Activated T-cell treated with anti-CD3 and anti-CD28 coated beads, Interleukin-2, amount 50 U/mL, for 1 hour (primary cell): ENCODE data around the gene SIRPB2.
"Not testable (repeated sequence)": the region's sequence is repeated elsewhere in the genome, so short reads cannot be mapped to it uniquely, and the experiment has no call there.

Source experiments
- DNase-seq: peaks from one replicate; pipeline ENCODE4 v3.0.0-alpha.2; 2020

The SIRPB2 gene

DNA sequence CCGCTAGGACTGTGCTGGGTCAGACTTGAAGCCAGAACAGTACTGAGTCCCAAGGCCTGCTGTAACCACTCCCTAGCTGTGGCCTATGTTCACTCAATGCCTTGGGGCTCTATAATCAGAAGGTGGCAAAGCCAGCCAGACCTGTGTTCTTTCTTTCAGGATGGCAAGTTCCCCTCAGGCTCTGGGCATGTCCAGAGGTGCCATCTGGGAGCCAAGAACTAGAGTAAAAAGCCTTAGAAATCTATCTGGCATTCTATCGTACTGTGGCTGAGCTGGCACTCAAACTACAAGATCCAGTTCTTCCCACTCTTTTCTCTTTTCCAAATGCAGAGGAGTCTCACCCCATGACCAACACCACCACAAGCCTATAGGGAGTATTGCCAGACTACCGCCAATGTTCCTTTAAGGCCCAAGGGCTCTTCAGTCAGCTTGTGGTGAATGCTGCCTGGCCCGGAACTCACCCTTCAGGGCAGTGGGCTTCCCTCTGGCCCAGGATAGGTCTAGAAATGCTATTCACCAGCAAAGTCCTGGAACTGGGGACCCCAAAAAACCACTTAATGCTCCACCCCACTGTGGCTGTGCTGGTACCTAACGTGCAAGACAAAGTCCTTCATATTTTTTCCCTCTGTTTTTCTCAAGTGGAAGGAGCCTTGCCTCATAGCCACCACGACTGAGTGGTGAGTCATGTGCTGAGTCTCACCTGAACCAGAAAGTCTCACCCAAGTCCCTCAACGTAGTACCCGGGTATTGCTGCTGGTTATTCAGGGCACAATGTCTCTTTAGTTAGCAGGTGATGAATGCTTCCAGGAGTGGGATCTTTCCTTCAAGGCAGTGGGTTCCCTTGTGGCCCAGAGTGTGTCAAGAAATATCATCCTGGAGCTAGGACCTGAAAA is 8.6 kb upstream of the SIRPB2 start:
- no peak for DNase-seq

DNA sequence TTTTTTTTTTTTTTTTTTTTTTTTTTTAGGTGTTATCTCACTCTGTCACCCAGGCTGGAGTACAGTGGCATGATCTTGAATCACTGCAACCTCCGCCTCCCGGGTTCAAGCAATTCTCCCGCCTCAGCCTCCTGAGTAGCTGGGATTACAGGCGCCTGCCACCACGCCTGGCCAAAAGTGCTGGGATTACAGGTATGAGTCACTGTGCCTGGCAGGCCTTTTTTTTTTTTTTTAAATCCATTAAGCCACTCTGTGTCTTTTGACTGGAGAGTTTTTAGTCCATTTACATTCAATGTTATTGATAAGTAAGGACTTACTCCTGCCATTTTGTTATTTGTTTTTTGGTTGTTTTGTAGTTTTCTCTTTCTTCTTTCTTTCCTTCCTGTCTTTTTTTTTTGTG is 6.2 kb upstream of the SIRPB2 start:
- not testable (repeated sequence) for DNase-seq

DNA sequence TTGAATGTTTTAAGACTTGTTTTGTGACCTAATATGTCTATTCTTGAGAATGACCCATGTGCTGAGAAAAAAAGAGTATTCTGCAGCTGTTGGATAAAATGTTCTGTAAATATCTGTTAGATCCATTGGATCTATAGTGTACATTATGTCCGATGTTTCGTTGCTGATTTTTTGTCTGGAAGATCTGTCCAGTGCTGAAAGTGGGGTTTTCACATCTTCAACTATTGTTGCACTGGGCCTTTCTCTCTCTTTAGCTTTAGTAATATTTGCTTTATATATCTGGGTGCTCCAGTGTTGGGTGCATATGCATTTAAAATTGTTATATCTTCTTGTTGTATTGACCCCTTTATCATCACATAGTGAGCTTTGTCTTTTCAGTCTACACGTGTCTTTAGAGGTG is 5.7 kb upstream of the SIRPB2 start:
- no peak for DNase-seq

- no peak for DNase-seq
Measured at GRCh38 chr20:1494436-1494835, 3.2 kb upstream of the SIRPB2 start.

DNA sequence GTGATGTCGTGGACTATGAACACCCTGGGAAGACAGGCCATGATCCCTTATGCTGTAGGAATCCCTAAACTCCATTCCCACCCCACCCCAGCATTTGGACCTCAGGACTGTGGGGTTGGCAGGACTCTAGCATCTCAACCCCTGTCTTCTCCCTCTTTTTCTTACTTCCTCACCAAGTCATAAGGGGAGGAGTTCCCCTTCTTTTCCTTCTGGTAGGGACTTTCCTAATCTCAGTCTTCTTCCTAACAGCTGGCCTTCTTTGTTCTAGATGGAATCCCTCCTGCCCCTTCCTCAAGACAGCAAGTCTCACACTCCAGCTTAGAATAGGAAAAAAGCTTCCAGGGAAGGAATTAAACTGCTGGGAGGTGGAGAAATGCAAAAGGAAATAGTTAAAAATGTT is 2.3 kb upstream of the SIRPB2 start:
- no peak for DNase-seq

DNA sequence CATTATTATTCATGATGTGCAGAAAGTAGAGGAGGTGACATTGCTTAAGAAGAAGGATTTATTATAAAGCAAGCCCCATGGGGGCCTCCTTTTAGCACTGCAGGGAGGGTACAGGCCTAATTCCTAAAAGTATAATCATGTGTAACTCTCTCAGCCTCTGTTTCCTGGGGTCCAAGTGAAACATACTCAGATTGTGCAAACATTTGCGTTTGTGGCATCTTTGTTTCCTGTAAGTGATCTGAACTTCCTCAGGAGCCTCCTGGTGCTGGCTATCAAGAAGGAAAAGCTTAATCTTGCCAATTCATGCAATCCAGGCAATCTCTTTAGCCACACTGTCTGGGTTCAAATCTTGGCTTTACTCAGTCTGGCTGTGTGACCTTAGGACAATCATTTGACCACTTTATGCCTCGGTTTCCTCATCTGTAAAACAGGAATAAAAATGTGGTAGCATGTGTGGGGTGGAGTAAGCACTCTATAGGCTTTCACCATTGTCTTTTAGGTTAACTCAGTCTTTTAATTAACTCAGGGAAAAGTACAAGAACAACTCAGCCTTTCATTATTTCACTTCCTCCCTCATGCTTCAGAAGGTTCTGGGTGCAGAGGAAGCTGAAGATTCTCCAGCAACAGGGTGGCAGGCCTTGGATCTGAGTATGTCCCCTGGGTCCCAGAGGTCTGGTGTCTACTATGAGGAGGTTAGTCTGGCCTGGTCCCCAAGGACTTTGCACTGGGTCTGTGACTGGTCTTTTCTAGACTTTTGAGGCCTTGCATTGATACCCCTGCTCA is 831 bp upstream of the SIRPB2 start:
- no peak for DNase-seq

GRCh38 chr20:1490643-1491195 is 501 bp downstream of the SIRPB2 start:
- DNase-seq = no peak

- DNase-seq = no peak
Measured at GRCh38 chr20:1489764-1490436, 1.3 kb downstream of the SIRPB2 start.

DNA sequence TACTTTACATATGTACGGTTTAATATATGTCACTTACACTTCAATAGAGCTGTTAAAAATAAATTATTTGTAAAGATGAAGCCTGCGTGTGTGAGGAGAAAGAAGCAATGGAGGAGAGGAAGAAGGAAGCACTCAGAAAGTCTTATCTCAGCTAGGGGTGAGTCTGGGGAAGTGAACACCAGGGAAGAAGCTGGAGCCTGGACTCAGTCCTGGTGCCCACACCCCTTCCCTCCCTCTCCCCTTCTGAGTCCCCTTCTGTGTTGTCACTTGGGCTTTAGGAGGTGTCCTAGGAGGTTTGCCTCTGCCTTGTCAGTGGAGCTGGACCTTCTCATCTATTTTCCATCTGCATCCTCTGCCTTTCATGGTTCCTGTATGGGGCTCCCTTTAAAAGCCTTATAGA is 1.9 kb downstream of the SIRPB2 start:
- no peak for DNase-seq

- DNase-seq = no peak
Measured at GRCh38 chr20:1486566-1486965, 4.7 kb downstream of the SIRPB2 start.

DNA sequence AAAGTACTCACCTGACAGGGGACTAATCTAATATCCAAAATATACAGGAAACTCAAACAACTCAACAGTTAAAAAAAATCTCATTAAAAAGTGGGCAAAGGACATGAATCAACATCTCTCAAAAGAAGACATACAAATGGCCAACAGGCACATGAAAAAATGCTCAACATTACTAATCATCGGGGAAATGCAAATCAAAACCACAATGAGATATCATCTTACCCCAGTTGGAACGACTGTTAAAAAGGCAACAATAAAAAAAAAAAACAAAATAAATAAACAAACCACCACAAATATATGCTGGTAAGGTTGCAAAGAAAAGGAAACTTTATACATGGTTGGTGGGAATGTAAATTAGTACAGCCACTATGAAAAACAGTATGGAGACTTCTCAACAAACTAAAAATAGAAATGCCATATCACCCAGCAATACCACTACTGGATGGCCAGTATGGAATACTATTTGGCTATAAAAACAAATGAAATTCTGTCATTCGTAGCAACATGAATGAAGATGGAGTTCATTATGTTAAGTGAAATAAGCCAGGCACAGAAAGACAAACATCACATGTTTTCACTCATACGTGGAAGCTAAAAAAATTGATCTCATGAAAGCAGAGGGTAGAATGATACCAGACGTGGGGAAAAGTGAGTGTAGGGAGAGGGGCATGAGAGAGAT is 6.6 kb downstream of the SIRPB2 start:
- no peak for DNase-seq

DNA sequence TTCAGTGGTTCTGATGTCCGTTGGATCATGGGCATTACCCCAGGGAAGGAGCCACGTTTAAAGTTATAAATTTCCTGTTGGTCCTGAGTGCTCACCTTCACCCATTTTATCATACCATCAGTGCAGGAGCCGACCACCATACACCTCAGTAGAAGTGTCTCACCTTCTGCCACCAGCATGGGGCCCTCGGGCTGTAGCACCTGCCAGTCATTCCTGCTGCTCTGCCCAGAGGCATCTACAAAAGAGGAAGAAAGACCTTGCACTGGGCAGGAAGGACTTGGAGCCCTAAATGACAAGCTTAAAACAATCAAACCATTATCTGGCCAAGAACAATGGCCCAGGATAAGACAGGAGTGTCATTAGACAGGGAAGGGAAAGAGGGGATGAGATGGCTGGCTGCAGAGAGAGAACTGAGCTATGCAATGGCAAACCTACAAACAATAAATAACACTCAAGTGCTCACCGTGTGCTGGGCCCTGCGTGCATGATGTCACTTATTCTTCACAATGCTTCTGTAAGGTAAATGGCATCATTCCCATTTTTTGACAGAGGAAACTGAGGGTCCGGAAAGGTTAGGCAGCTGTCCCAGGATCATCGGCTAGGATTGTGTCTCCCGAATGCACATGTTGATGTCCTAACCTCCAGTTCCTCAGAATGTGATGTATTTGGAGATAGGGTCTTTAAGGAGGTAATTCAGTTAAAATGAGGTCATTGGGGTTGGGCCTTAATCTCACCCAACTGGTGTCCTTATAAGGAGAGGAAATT is 11.2 kb downstream of the SIRPB2 start:
- no peak for DNase-seq

GRCh38 chr20:1478566-1478965 is 12.7 kb downstream of the SIRPB2 start:
- DNase-seq = no peak

DNA sequence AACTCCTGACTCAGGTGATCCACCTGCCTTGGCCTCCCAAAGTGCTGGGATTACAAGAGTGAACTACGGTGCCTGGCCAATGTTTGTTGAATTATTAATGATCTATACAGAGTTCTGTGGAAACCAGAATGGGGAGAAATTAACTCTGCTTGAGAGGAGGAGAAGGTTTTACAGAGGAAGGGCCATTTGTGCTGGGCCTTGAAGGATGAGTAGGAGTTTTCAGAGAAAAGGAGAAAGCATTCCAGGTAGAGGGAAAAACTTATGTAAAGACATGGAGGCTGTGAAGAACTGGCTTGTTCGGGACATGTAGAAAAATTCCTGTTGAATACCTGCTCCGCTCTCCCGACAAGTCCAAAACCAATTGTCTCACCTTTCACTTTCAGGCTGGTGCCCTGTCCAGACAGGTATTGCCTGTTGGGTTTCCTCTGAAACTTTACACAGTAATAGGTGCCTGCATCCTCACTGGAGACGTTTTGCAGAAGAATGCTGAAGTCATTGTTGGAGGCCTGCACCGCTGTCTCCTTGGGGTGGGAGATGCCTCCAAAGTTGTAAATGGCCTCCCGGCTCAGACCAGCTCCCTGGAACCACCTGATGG is 13.2 kb downstream of the SIRPB2 start:
- DNase-seq = no peak

DNA sequence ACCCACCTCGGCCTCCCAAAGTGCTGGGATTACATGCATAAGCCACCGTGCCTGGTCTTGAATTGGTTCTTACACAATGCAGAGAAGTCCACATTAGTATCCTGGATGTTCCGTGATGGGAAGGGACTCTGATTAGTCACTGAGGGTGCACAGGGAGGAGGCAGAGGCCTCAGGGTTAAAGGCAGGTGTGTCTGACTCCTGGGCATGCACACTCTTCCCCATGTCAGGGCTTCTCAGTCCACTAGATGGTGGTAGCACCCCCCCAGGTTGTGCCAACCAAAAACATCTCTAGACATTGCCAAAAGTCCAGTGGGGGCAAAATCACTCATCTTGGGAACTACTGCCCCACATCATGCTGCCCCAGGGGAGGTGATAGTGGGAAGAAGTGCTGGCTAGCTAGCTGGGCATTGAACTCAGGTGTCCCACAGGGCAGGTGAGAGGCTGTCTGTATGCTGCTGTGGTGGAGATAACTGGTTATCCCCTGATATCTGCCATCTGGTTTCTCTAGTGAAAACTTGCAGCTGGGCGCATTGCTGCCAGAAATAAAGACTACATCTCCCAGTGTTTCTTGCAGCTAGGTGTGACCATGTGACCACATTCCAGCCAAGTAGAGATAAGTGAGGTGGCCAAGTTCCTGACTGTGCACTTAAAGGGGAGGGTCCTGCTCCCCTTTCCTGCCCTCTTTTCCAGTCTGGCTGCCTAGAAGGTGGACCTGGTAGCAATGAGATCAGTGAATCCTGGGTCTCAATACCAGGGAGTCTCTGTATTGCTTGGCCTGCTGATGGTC is 16.2 kb downstream of the SIRPB2 start:
- no peak for DNase-seq

GRCh38 chr20:1474325-1474724 is 16.9 kb downstream of the SIRPB2 start:
- no peak for DNase-seq

GRCh38 chr20:1473246-1474220 is 17.7 kb downstream of the SIRPB2 start:
- no peak for DNase-seq

DNA sequence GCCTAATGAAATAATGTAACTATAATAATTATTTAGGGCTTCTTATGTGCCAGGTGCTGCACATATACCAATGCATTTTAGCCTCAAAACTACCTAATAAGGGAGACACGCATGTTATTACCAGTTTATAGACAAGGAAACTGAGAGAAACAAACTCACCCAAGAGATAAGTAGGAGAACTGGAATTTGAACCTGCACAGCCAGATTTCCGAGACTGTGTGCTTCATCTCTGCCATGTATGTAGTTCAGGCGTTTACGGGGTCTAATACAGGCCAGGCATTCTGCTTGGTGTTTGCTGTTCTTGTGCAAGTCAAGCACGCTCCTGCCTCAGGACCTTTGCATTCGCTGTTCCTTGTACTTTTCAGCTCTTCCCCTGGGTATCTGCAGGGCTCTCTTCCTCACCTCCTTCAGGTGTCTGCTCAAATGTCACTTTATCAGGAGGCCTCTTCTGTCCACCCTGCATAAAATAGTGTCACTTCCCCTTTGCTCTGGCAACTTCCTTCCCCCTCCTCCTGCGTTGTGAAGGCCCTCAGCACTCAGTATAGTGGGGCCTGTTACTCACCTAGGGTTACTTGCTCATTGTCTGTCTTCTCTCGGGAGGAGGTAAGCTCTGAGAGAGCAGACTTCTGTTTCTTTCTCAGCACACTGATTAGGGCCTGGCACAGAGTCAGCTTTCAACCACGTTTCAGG is 18.5 kb downstream of the SIRPB2 start:
- DNase-seq = no peak

GRCh38 chr20:1471242-1471641 is 20.0 kb downstream of the SIRPB2 start:
- no peak for DNase-seq
